NOMO-1 treated with dmso at 0.1 percent for 144 hours (cell line): ENCODE measurements around the gene DNASE1L1.
"Not testable (repeated sequence)": the region's sequence is repeated elsewhere in the genome, so short reads cannot be mapped to it uniquely, and the experiment has no call there.

Experiments used
- DNase-seq: peaks from one replicate; lab custom pipeline; 2025; ENCODE audit not compliant: unreplicated experiment; lab: John Stamatoyannopoulos, UW

Gene DNASE1L1

GRCh38 chrX:154408659-154409221 lies 314 bp downstream of the DNASE1L1 start:
- no peak for DNase-seq

- DNase-seq: no peak
Measured at GRCh38 chrX:154404625-154405192, 4.3 kb downstream of the DNASE1L1 start.

- no peak for DNase-seq
Measured at GRCh38 chrX:154403858-154404257, 5.2 kb downstream of the DNASE1L1 start.

GRCh38 chrX:154403192-154403591 lies 5.9 kb downstream of the DNASE1L1 start:
- DNase-seq: no peak

GRCh38 chrX:154402622-154403127 lies 6.4 kb downstream of the DNASE1L1 start:
- no peak for DNase-seq

GRCh38 chrX:154401918-154402621 lies 7.0 kb downstream of the DNASE1L1 start:
- DNase-seq: no peak

GRCh38 chrX:154401045-154401799 lies 7.8 kb downstream of the DNASE1L1 start:
- DNase-seq: no peak

GRCh38 chrX:154400369-154400817 lies 8.7 kb downstream of the DNASE1L1 start:
- not testable (repeated sequence) for DNase-seq

GRCh38 chrX:154399527-154400368 lies 9.3 kb downstream of the DNASE1L1 start:
- DNase-seq: no peak

GRCh38 chrX:154398668-154399526 lies 10.2 kb downstream of the DNASE1L1 start:
- DNase-seq: peak; percentile 53

- peak; percentile 89 for DNase-seq
Measured at GRCh38 chrX:154397888-154398667, 11.0 kb downstream of the DNASE1L1 start, which contains the start of gene RPL10. Gene RPL10, plus strand, starts transcription at chrX:154398377. Its CDS starts 143 bp downstream, at chrX:154398520.

- DNase-seq: peak; percentile 39
Measured at GRCh38 chrX:154396973-154397887, 11.8 kb downstream of the DNASE1L1 start.

- DNase-seq: not testable (repeated sequence)
Measured at GRCh38 chrX:154396363-154396762, 12.7 kb downstream of the DNASE1L1 start.

GRCh38 chrX:154389812-154390747 lies 19.0 kb downstream of the DNASE1L1 start:
- not testable (repeated sequence) for DNase-seq

GRCh38 chrX:154388649-154389048 lies 20.4 kb downstream of the DNASE1L1 start:
- not testable (repeated sequence) for DNase-seq

GRCh38 chrX:154388094-154388493 lies 21.0 kb downstream of the DNASE1L1 start:
- DNase-seq: not testable (repeated sequence)
